Measurements from ENCODE around the gene AADAC. TPM values are rescaled to one million over a fixed set of nuclear protein-coding genes. Genes with fewer than 3 reads are reported as not detected.
"Not testable (repeated sequence)": the region's sequence is repeated elsewhere in the genome, so short reads cannot be mapped to it uniquely, and the experiment has no call there.

Gene AADAC
- polyA plus RNA-seq, 6 donors from 2014 or later, result not detected

- no peaks in the 10 kb centered on the region for H3K36me3 Mint-ChIP-seq
- H3K27me3 Mint-ChIP-seq, result no peaks in the 10 kb centered on the region
- DNase-seq, result no peak
- no peak overlapping the region for H3K27ac Mint-ChIP-seq
- peaks cover 0 to 8% (median 4%) of the 10 kb centered on the region in 7 donors for H3K9me3 Mint-ChIP-seq
- ATAC-seq (ENCODE audit: low read depth in 2 of 2), result no peak
- H3K4me3 Mint-ChIP-seq, result no peak overlapping the region
- no peaks in the 10 kb centered on the region for H3K4me1 Mint-ChIP-seq
Measured at GRCh38 chr3:151788401-151788800, 25.5 kb upstream of the AADAC start.

- H3K36me3 Mint-ChIP-seq, result no peaks in the 10 kb centered on the region
- no peaks in the 10 kb centered on the region for H3K4me1 Mint-ChIP-seq
- H3K27ac Mint-ChIP-seq, result no peak overlapping the region
- H3K9me3 Mint-ChIP-seq, result peaks cover 0 to 8% (median 4%) of the 10 kb centered on the region in 7 donors
- H3K4me3 Mint-ChIP-seq, result no peak overlapping the region
- DNase-seq, result no peak
- no peak for ATAC-seq (ENCODE audit: low read depth in 2 of 2)
- H3K27me3 Mint-ChIP-seq, result no peaks in the 10 kb centered on the region
Measured at GRCh38 chr3:151789853-151790463, 24.0 kb upstream of the AADAC start.

- not testable (repeated sequence) for DNase-seq; H3K4me1 Mint-ChIP-seq; ATAC-seq (ENCODE audit: low read depth in 2 of 2); H3K36me3 Mint-ChIP-seq; H3K27me3 Mint-ChIP-seq; H3K27ac Mint-ChIP-seq; H3K9me3 Mint-ChIP-seq; H3K4me3 Mint-ChIP-seq
Measured at GRCh38 chr3:151790763-151791162, 23.2 kb upstream of the AADAC start.

- Mint-ChIP-seq H3K4me3 (no peak overlapping the region), H3K4me1 (no peaks in the 10 kb centered on the region), H3K36me3 (no peaks in the 10 kb centered on the region), H3K27me3 (no peaks in the 10 kb centered on the region), H3K27ac (no peak overlapping the region), H3K9me3 (peaks cover 0 to 8% (median 4%) of the 10 kb centered on the region in 7 donors)
- DNase-seq (no peak), ATAC-seq (ENCODE audit: low read depth in 2 of 2) (no peak)
Measured at GRCh38 chr3:151792411-151792810, 21.5 kb upstream of the AADAC start.

GRCh38 chr3:151793636-151794035 is 20.3 kb upstream of the AADAC start:
- no peaks in the 10 kb centered on the region for H3K27me3 Mint-ChIP-seq
- DNase-seq, result no peak
- no peak for ATAC-seq (ENCODE audit: low read depth in 2 of 2)
- H3K27ac Mint-ChIP-seq, result no peak overlapping the region
- H3K4me3 Mint-ChIP-seq, result no peak overlapping the region
- peaks cover 0 to 8% (median 4%) of the 10 kb centered on the region in 7 donors for H3K9me3 Mint-ChIP-seq
- H3K4me1 Mint-ChIP-seq, result no peaks in the 10 kb centered on the region
- H3K36me3 Mint-ChIP-seq, result no peaks in the 10 kb centered on the region

GRCh38 chr3:151794080-151794479 is 19.8 kb upstream of the AADAC start:
- peaks cover 0 to 8% (median 4%) of the 10 kb centered on the region in 7 donors for H3K9me3 Mint-ChIP-seq
- no peaks in the 10 kb centered on the region for H3K4me1 Mint-ChIP-seq
- no peak overlapping the region for H3K4me3 Mint-ChIP-seq
- H3K27me3 Mint-ChIP-seq, result no peaks in the 10 kb centered on the region
- H3K27ac Mint-ChIP-seq, result no peak overlapping the region
- ATAC-seq (ENCODE audit: low read depth in 2 of 2), result no peak
- no peaks in the 10 kb centered on the region for H3K36me3 Mint-ChIP-seq
- no peak for DNase-seq

- Mint-ChIP-seq H3K4me1 (no peaks in the 10 kb centered on the region), H3K4me3 (no peak overlapping the region), H3K27ac (no peak overlapping the region), H3K36me3 (no peaks in the 10 kb centered on the region), H3K27me3 (no peaks in the 10 kb centered on the region), H3K9me3 (peaks cover 0 to 5% (median 3%) of the 10 kb centered on the region in 7 donors)
- DNase-seq (no peak), ATAC-seq (ENCODE audit: low read depth in 2 of 2) (no peak)
Measured at GRCh38 chr3:151795276-151795675, 18.6 kb upstream of the AADAC start.

- Mint-ChIP-seq H3K36me3 (no peaks in the 10 kb centered on the region), H3K27me3 (no peaks in the 10 kb centered on the region), H3K27ac (no peak overlapping the region), H3K9me3 (no peaks in the 10 kb centered on the region), H3K4me3 (no peak overlapping the region), H3K4me1 (no peaks in the 10 kb centered on the region)
- DNase-seq (no peak), ATAC-seq (ENCODE audit: low read depth in 2 of 2) (no peak)
Measured at GRCh38 chr3:151796105-151796680, 17.7 kb upstream of the AADAC start.

GRCh38 chr3:151798466-151798865 is 15.4 kb upstream of the AADAC start:
- H3K27me3 Mint-ChIP-seq, result no peaks in the 10 kb centered on the region
- DNase-seq (no peak), ATAC-seq (ENCODE audit: low read depth in 2 of 2) (no peak)
- H3K4me3 Mint-ChIP-seq, result no peak overlapping the region
- H3K9me3 Mint-ChIP-seq, result no peaks in the 10 kb centered on the region
- no peak overlapping the region for H3K27ac Mint-ChIP-seq
- no peaks in the 10 kb centered on the region for H3K4me1 Mint-ChIP-seq
- H3K36me3 Mint-ChIP-seq, result no peaks in the 10 kb centered on the region

GRCh38 chr3:151800431-151800830 is 13.5 kb upstream of the AADAC start:
- no peak for DNase-seq

GRCh38 chr3:151804267-151804666 is 9.6 kb upstream of the AADAC start:
- ATAC-seq (ENCODE audit: low read depth in 2 of 2), result no peak
- no peak overlapping the region for H3K4me3 Mint-ChIP-seq
- peaks cover 0 to 13% (median 10%) of the 10 kb centered on the region in 7 donors for H3K9me3 Mint-ChIP-seq
- H3K4me1 Mint-ChIP-seq, result no peaks in the 10 kb centered on the region
- DNase-seq, result no peak
- peaks cover 0 to 8% of the 10 kb centered on the region in 2 donors for H3K36me3 Mint-ChIP-seq
- H3K27ac Mint-ChIP-seq, result no peak overlapping the region
- H3K27me3 Mint-ChIP-seq, result no peaks in the 10 kb centered on the region

More at GRCh38 chr3:151800431-151800830, 13.5 kb upstream of the AADAC start:
- Mint-ChIP-seq H3K4me1 (no peaks in the 10 kb centered on the region), H3K36me3 (no peaks in the 10 kb centered on the region), H3K9me3 (no peaks in the 10 kb centered on the region), H3K27me3 (no peaks in the 10 kb centered on the region), H3K27ac (no peak overlapping the region), H3K4me3 (no peak overlapping the region)
- no peak for ATAC-seq (ENCODE audit: low read depth in 2 of 2)

- DNase-seq (no peak), ATAC-seq (ENCODE audit: low read depth in 2 of 2) (no peak)
- Mint-ChIP-seq H3K9me3 (peaks cover 0 to 13% (median 10%) of the 10 kb centered on the region in 7 donors), H3K4me1 (no peaks in the 10 kb centered on the region), H3K27me3 (no peaks in the 10 kb centered on the region), H3K36me3 (peaks cover 0 to 8% of the 10 kb centered on the region in 2 donors), H3K27ac (no peak overlapping the region), H3K4me3 (no peak overlapping the region)
Measured at GRCh38 chr3:151806838-151807237, 7.1 kb upstream of the AADAC start.

- H3K9me3 Mint-ChIP-seq, result peaks cover 0 to 13% (median 10%) of the 10 kb centered on the region in 7 donors
Measured at GRCh38 chr3:151808926-151809325, 5.0 kb upstream of the AADAC start.

GRCh38 chr3:151811474-151811873 is 2.4 kb upstream of the AADAC start:
- Mint-ChIP-seq H3K36me3 (peaks cover 0 to 8% of the 10 kb centered on the region in 2 donors), H3K4me1 (no peaks in the 10 kb centered on the region), H3K27me3 (no peaks in the 10 kb centered on the region), H3K27ac (no peak overlapping the region), H3K9me3 (peaks cover 0 to 11% (median 10%) of the 10 kb centered on the region in 7 donors), H3K4me3 (no peak overlapping the region)
- DNase-seq (no peak), ATAC-seq (ENCODE audit: low read depth in 2 of 2) (no peak)

More at GRCh38 chr3:151808926-151809325, 5.0 kb upstream of the AADAC start:
- H3K27ac Mint-ChIP-seq; H3K4me1 Mint-ChIP-seq; H3K4me3 Mint-ChIP-seq; H3K27me3 Mint-ChIP-seq; DNase-seq; H3K36me3 Mint-ChIP-seq; ATAC-seq (ENCODE audit: low read depth in 2 of 2): not testable (repeated sequence)

Data from naive B cell (primary cell).